MM.1S (cell line): Measurements from ENCODE around the gene TRIM15.

Experiments used
- DNase-seq: peaks from one replicate; pipeline ENCODE4 v3.0.0-alpha.2; 2015
- H2AFZ ChIP-seq: fragments of 300-600 bp; sonication (generic); 2 replicates; pipeline ENCODE4 v1.6.0; 2016; ENCODE audit warnings: antibody characterized with exemption, low read length
- H3F3A ChIP-seq: fragments of 300-600 bp; sonication (generic); 2 replicates; pipeline ENCODE4 v1.6.1; 2016; ENCODE audit warnings: mild to moderate bottlenecking, antibody characterized with exemption, low read length, moderate library complexity, mixed read lengths; ENCODE audit not compliant: insufficient read depth
- H3K27ac ChIP-seq: fragments of 300-600 bp; sonication (generic); 2 replicates; pipeline ENCODE4 v1.5.1; 2016; ENCODE audit warnings: mild to moderate bottlenecking, low read length
- H3K27me3 ChIP-seq: fragments of 300-600 bp; sonication (generic); replicated peaks from 2 replicates; pipeline ENCODE4 v1.6.0; 2016; ENCODE audit warnings: low read length; ENCODE audit not compliant: insufficient read depth
- H3K36me3 ChIP-seq: fragments of 300-600 bp; sonication (generic); replicated peaks from 2 replicates; pipeline ENCODE4 v1.6.1; 2016; ENCODE audit warnings: mild to moderate bottlenecking, low read length, mixed read lengths; ENCODE audit not compliant: insufficient read depth
- H3K4me1 ChIP-seq: fragments of 300-600 bp; sonication (generic); 2 replicates; pipeline ENCODE4 v1.6.1; 2016; ENCODE audit warnings: low read length, mixed read lengths
- H3K4me2 ChIP-seq: fragments of 300-600 bp; sonication (generic); 2 replicates; pipeline ENCODE4 v1.6.0; 2016; ENCODE audit warnings: low read depth, low read length
- H3K4me3 ChIP-seq: fragments of 300-600 bp; sonication (generic); 2 replicates; pipeline ENCODE4 v1.5.1; 2016; ENCODE audit warnings: low read length, mixed read lengths
- H3K79me2 ChIP-seq: fragments of 300-600 bp; sonication (generic); 2 replicates; pipeline ENCODE4 v1.6.1; 2016; ENCODE audit warnings: mixed run types, low read length, mixed read lengths
- H3K9ac ChIP-seq: fragments of 300-600 bp; sonication (generic); 2 replicates; pipeline ENCODE4 v1.6.1; 2016; ENCODE audit warnings: low read length, mixed read lengths
- H3K9me2 ChIP-seq: fragments of 300-600 bp; sonication (generic); replicated peaks from 2 replicates; pipeline ENCODE4 v1.6.1; 2016; ENCODE audit warnings: mild to moderate bottlenecking, low read length, mixed read lengths; ENCODE audit not compliant: insufficient read depth
- H3K9me3 ChIP-seq: fragments of 300-600 bp; sonication (generic); replicated peaks from 2 replicates; pipeline ENCODE4 v1.6.1; 2016; ENCODE audit warnings: mild to moderate bottlenecking, low read length, mixed read lengths; ENCODE audit not compliant: insufficient read depth
- H4K20me1 ChIP-seq: fragments of 300-600 bp; sonication (generic); 2 replicates; pipeline ENCODE4 v1.6.1; 2016; ENCODE audit warnings: mild to moderate bottlenecking, low read length, moderate library complexity, mixed read lengths; ENCODE audit not compliant: insufficient read depth
- EZH2 ChIP-seq: fragments of 300-600 bp; sonication (generic); optimal IDR thresholded peaks from 2 replicates; pipeline ENCODE3; 2017; ENCODE audit warnings: low read depth, mild to moderate bottlenecking, antibody characterized with exemption, low read length, mixed read lengths
- EZH2phosphoT487 ChIP-seq: fragments of 300-600 bp; sonication (generic); IDR thresholded peaks from 2 replicates; pipeline ENCODE4 v1.6.1; 2018; ENCODE audit warnings: antibody characterized with exemption, low read length
- TF ChIP-seq, protein P1 (sequence below): fragments of 300-600 bp; sonication (generic); IDR thresholded peaks from 2 replicates; pipeline ENCODE4 v1.5.1; 2016; ENCODE audit warnings: antibody characterized with exemption, low read length, mixed read lengths

Gene TRIM15

GRCh38 chr6:30149234-30149633, 14.1 kb upstream of the TRIM15 start:
- H3K9me3 ChIP-seq, result no peaks in the 10 kb centered on the region
- no peaks in the 10 kb centered on the region for H4K20me1 ChIP-seq
- H3K27ac ChIP-seq, result no peak overlapping the region
- 0 out of 2 replicates have a peak, but pooled peaks cover 5% of the 10 kb centered on the region for H3K27me3 ChIP-seq
- H3K79me2 ChIP-seq, result no peaks in the 10 kb centered on the region
- H3K4me3 ChIP-seq, result no peak overlapping the region
- no peaks in the 10 kb centered on the region for H3K36me3 ChIP-seq
- H3F3A ChIP-seq, result no peaks in the 10 kb centered on the region
- H3K4me2 ChIP-seq, result no peak overlapping the region
- DNase-seq, result no peak
- H3K9me2 ChIP-seq, result no peaks in the 10 kb centered on the region
- H3K9ac ChIP-seq, result no peak overlapping the region
- TF ChIP-seq EZH2phosphoT487 (no peak), EZH2 (no peak)
- TF ChIP-seq, protein P1, sequence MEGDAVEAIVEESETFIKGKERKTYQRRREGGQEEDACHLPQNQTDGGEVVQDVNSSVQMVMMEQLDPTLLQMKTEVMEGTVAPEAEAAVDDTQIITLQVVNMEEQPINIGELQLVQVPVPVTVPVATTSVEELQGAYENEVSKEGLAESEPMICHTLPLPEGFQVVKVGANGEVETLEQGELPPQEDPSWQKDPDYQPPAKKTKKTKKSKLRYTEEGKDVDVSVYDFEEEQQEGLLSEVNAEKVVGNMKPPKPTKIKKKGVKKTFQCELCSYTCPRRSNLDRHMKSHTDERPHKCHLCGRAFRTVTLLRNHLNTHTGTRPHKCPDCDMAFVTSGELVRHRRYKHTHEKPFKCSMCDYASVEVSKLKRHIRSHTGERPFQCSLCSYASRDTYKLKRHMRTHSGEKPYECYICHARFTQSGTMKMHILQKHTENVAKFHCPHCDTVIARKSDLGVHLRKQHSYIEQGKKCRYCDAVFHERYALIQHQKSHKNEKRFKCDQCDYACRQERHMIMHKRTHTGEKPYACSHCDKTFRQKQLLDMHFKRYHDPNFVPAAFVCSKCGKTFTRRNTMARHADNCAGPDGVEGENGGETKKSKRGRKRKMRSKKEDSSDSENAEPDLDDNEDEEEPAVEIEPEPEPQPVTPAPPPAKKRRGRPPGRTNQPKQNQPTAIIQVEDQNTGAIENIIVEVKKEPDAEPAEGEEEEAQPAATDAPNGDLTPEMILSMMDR, result no peak
- H3K4me1 ChIP-seq, result no peaks in the 10 kb centered on the region
- H2AFZ ChIP-seq, result no peak overlapping the region

DNA sequence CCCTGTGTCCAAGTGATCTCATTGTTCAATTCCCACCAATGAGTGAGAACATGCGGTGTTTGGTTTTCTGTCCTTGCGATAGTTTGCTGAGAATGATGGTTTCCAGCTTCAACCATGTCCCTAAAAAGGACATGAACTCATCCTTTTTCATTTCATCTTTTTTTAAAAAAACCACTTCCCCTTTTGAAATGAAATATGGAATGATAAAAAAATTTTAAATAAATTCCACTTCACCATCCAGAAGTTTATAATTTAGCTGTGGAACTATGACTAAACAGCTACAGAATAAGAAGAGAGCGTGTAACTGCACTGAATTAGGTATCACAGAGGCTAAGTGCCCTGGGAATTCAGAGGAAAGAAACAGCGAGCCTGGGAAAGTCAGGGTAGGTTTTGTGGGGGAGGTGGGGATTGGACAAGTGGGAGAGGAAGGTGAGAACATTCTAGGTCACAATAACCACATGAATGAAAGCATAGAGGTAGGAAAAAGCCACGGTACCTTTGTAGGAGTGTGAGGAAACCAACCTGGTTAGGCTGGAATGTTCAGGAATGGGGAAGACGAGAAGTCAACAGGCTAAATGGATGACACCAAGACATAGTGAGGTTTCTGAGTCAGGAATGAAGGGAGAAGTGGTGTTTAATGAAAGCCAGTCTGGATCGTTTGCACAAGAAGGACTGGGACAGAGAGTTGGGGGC, 13.3 kb upstream of the TRIM15 start:
- no peaks in the 10 kb centered on the region for H3K79me2 ChIP-seq
- no peak overlapping the region for H3K9ac ChIP-seq
- no peaks in the 10 kb centered on the region for H4K20me1 ChIP-seq
- H3K27me3 ChIP-seq, result 0 out of 2 replicates have a peak, but pooled peaks cover 8% of the 10 kb centered on the region
- H3K9me2 ChIP-seq, result no peaks in the 10 kb centered on the region
- no peaks in the 10 kb centered on the region for H3K4me1 ChIP-seq
- no peak overlapping the region for H2AFZ ChIP-seq
- no peak overlapping the region for H3K27ac ChIP-seq
- H3K4me2 ChIP-seq, result no peak overlapping the region
- TF ChIP-seq, protein P1, result no peak
- TF ChIP-seq EZH2 (no peak), EZH2phosphoT487 (no peak)
- H3K9me3 ChIP-seq, result no peaks in the 10 kb centered on the region
- no peaks in the 10 kb centered on the region for H3F3A ChIP-seq
- H3K36me3 ChIP-seq, result no peaks in the 10 kb centered on the region
- no peak overlapping the region for H3K4me3 ChIP-seq
- no peak for DNase-seq

DNA sequence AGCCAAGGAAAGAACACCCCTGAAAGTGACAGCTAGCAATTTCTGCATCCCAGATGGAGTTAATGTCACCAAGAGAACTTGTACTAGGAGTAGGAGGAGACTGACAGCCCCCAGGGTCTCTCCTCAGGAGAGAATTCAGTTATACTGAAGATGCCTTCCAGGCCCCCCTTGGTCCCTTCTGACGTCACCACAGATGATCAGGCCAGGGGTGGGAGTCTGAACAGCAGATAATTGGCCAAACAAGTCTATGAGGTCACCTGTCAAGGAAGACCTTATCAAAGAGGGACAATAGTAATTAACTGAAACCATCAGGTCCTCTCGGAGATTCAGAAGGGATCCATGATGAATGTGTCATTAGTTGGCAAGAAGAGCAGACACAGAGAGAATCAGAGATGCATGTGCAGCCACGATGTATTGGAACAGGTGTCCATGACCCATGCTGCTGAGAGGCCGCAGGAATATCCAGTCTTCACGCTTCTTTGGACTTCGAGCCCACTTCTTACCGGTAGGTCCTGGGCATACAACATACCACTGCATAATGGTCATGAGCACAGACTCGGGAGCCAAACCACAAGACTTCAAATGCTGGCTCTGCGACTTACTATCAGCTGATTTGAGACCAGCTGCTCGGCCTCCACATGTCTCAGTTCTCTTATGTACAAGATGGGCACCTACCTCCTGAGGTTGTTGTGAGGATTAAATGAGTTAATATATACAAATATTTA, 12.5 kb upstream of the TRIM15 start:
- H4K20me1 ChIP-seq, result no peaks in the 10 kb centered on the region
- H3K9me3 ChIP-seq, result no peaks in the 10 kb centered on the region
- no peaks in the 10 kb centered on the region for H3K9me2 ChIP-seq
- no peak overlapping the region for H3K9ac ChIP-seq
- no peak overlapping the region for H3K27ac ChIP-seq
- DNase-seq, result no peak
- no peaks in the 10 kb centered on the region for H3K36me3 ChIP-seq
- no peak overlapping the region for H3K4me3 ChIP-seq
- no peaks in the 10 kb centered on the region for H3K4me1 ChIP-seq
- no peaks in the 10 kb centered on the region for H3K79me2 ChIP-seq
- H3K27me3 ChIP-seq, result 0 out of 2 replicates have a peak, but pooled peaks cover 12% of the 10 kb centered on the region
- H2AFZ ChIP-seq, result no peak overlapping the region
- H3K4me2 ChIP-seq, result no peak overlapping the region
- TF ChIP-seq, protein P1, result no peak
- TF ChIP-seq EZH2phosphoT487, result no peak
- no peak for TF ChIP-seq EZH2
- no peaks in the 10 kb centered on the region for H3F3A ChIP-seq
